Measurements from ENCODE around the gene AP4B1. TPM values are rescaled to one million over a fixed set of nuclear protein-coding genes. Genes with fewer than 3 reads are reported as not detected.

AP4B1 gene
- total and polyA plus RNA-seq, 2 of the 13 experiments (the other 11 are each of a cell fraction or from before 2014, with no cell fraction given), result 8.5 to 12.0 TPM

- TF ChIP-seq HMGXB3 (CRISPR knock-in tag; IDR thresholded peaks at IDR 0.05; ENCODE audit: borderline replicate concordance), result peak; percentile 80; the same call in 1 of the 2 replicates
- TF ChIP-seq ZNF362 (CRISPR knock-in tag; IDR thresholded peaks at IDR 0.05; ENCODE audit: borderline replicate concordance), result no peak; the same call in 1 of the 2 replicates
- no peak for TF ChIP-seq ZNF318 (CRISPR knock-in tag; IDR thresholded peaks at IDR 0.05)
- peak; percentile 95 for TF ChIP-seq GABPB1 (CRISPR knock-in tag; IDR thresholded peaks at IDR 0.05)
- TF ChIP-seq SALL2 (CRISPR knock-in tag; IDR thresholded peaks at IDR 0.05), result peak; percentile 87; the same call in 1 of the 2 replicates
- TF ChIP-seq PHF21A (CRISPR knock-in tag; IDR thresholded peaks at IDR 0.05), result peak; percentile 98
- TF ChIP-seq KDM5B (CRISPR knock-in tag; IDR thresholded peaks at IDR 0.05; ENCODE audit: borderline replicate concordance), result peak; percentile 60; the same call in 1 of the 2 replicates
- 0 out of 2 replicates have a peak, but pooled peaks have one; percentile 42 for TF ChIP-seq TBP (CRISPR knock-in tag; IDR thresholded peaks at IDR 0.05)
- TF ChIP-seq PAF1 (CRISPR knock-in tag; IDR thresholded peaks at IDR 0.05), result no peak
- TF ChIP-seq RFXAP (CRISPR knock-in tag; IDR thresholded peaks at IDR 0.05; ENCODE audit: borderline replicate concordance), result peak; percentile 59; the same call in 1 of the 2 replicates
- peak; percentile 66; the same call in 1 of the 2 replicates for TF ChIP-seq SOX5 (CRISPR knock-in tag; IDR thresholded peaks at IDR 0.05; ENCODE audit: borderline replicate concordance)
- peak; percentile 38; the same call in 1 of the 2 replicates for TF ChIP-seq ZNF431 (CRISPR knock-in tag; IDR thresholded peaks at IDR 0.05; ENCODE audit: borderline replicate concordance, low read depth)
- TF ChIP-seq RELA (CRISPR knock-in tag; IDR thresholded peaks at IDR 0.05), result peak; percentile 68; the same call in 1 of the 2 replicates
- TF ChIP-seq SPEN (CRISPR knock-in tag; IDR thresholded peaks at IDR 0.05; ENCODE audit: low read depth), result peak; percentile 81
- TF ChIP-seq MEIS2 (CRISPR knock-in tag; IDR thresholded peaks at IDR 0.05), result no peak
These were observed at the start of gene AP4B1, which contains the start of gene DCLRE1B (continued) for GRCh38 chr1:113904674-113905434.

Data from HepG2 (cell line).